Adrenal gland (tissue), 12 donors: ENCODE data around the gene AHCY. TPM values are rescaled to one million over a fixed set of nuclear protein-coding genes. Genes with fewer than 3 reads are reported as not detected.
"Not testable (repeated sequence)": the region's sequence is repeated elsewhere in the genome, so short reads cannot be mapped to it uniquely, and the experiment has no call there.

Experiments
- DNase-seq, 7 donors: peaks; one replicate each; pipeline ENCODE4 v3.0.0-alpha.2; 2019 to 2020
- H3K27ac ChIP-seq, 5 donors: fragments of 200-600 bp; sonication (generic) in 4 of 5; 1 replicate in 3 of 5; 2 replicates in 2 of 5; pipeline versions ENCODE4 v1.5.1 to v1.8.0; 2016 to 2020; ENCODE audit warnings: mild to moderate bottlenecking in 1 of 5
- H3K27me3 ChIP-seq: fragments of 200-600 bp; 2 replicates; pipeline ENCODE4 v1.8.0; 2021
- H3K36me3 ChIP-seq, 2 donors: fragments of 200-600 bp; replicated peaks in 1 of 2; 1 replicate in 1 of 2; 2 replicates in 1 of 2; pipeline versions ENCODE4 v1.5.1 to v1.8.0; 2018 to 2022
- H3K4me1 ChIP-seq, 2 donors: fragments of 200-600 bp; replicated peaks in 1 of 2; 1 replicate in 1 of 2; 2 replicates in 1 of 2; pipeline versions ENCODE4 v1.5.1 to v1.8.0; 2018 to 2021
- H3K4me3 ChIP-seq, 4 donors: fragments of 200-600 bp; sonication (generic) in 3 of 4; one replicate each; pipeline ENCODE4 v1.5.1; 2016 to 2018
- H3K9me3 ChIP-seq, 3 donors: fragments of 200-600 bp; sonication (generic) in 1 of 3; replicated peaks in 1 of 3; 1 replicate in 2 of 3; 2 replicates in 1 of 3; pipeline versions ENCODE4 v1.5.1 to v1.8.0; 2016 to 2021
- CTCF ChIP-seq, 6 experiments: fragments of 450-650 bp in 4 of 6; fragments of 200-600 bp in 2 of 6; sonication (generic) in 1 of 6; IDR thresholded peaks; 1 replicate in 5 of 6; 2 replicates in 1 of 6; pipeline versions ENCODE4 v1.5.1 to v1.8.0; 2016 to 2021; ENCODE audit warnings: antibody characterized with exemption in 6 of 6, mild to moderate bottlenecking in 2 of 6, moderate library complexity in 1 of 6
- POLR2A ChIP-seq, 2 donors: fragments of 450-650 bp; IDR thresholded peaks; one replicate each; pipeline ENCODE4 v1.6.1; 2017; ENCODE audit warnings: antibody characterized with exemption in 2 of 2, mild to moderate bottlenecking in 2 of 2, moderate library complexity in 1 of 2
- WGBS, 4 donors: extraction: QIAGEN DNeasy Blood & Tissue Kit in 2 of 4; methylation state at CpG; one replicate each; pipeline versions ENCODE4 v1.1.5 to v1.1.7; 2013 to 2017; 5-methylcytosine and 5-hydroxymethylcytosine counted together
- intact Hi-C, 2 donors: fragments of 100-400 bp; cut with DNase I; formaldehyde crosslinking; loops; one replicate each; pipeline versions ENCODE4 v1.14.1 to v1.15.0; 2022 to 2023
- polyA plus RNA-seq, 3 donors: library from polyadenylated mRNA; stranded (reverse); fragments of 200-250 nt in 2 of 3; fragments of 350-450 nt in 1 of 3; fragmentation: Illumina TruSeq in 1 of 3; extraction: RNeasy Lipid Tissue Mini Kit (QIAGEN cat#74804) in 1 of 3; gene quantifications; one replicate each; pipeline ENCODE4 v1.2.3, GENCODE V29; 2013 to 2014
- total RNA-seq, 9 donors: library from RNA; depleted of rRNA in 4 of 9; stranded (reverse); fragments of >200 nt in 4 of 9; fragments of 120-200 nt in 1 of 9; fragmentation: NEBNext Ultra II Directional in 1 of 9; extraction: Animal tissue kit (Norgen Biotek cat#: 25700) in 1 of 9; gene quantifications; one replicate each; pipeline versions ENCODE4 v1.1.0 to v1.2.4, GENCODE V29; 2013 to 2023
- donor health status: healthy with polysubstance abuse.
- donor health status: Bipolar disorder and iron deficiency.
- donor health status: DM: yes; HTN: yes; CAD: no.
- donor health status: DM: no; HTN: no; CAD: no.
- donor health status: DM: no; HTN: no; CAD: no.
- donor health status: DM: yes; HTN: yes; CAD: no.

AHCY gene
- total and polyA plus RNA-seq, 12 donors: 57.6 to 136 (median 73.4) TPM

- H3K36me3 ChIP-seq: no peaks in the 10 kb centered on the region
- TF ChIP-seq POLR2A (IDR thresholded peaks at IDR 0.05): no peak
- TF ChIP-seq CTCF (IDR thresholded peaks at IDR 0.05): no peak
- no peaks in the 10 kb centered on the region for H3K9me3 ChIP-seq
- WGBS, 4 donors: 43 to 54% (median 46%) methylated on average over 7 of the region's 7 CpGs
- H3K4me1 ChIP-seq: peaks cover 14 to 29% of the 10 kb centered on the region in 2 donors
- no peaks in the 10 kb centered on the region for H3K27me3 ChIP-seq
- no peak overlapping the region for H3K4me3 ChIP-seq
- H3K27ac ChIP-seq: no peak overlapping the region
- intact Hi-C loops: no loop called here
- DNase-seq: peak in 1 of 7 donors; percentile 27
These were observed 2.2 kb downstream of the AHCY start for GRCh38 chr20:34300809-34301586.

GRCh38 chr20:34300256-34300806 is 2.8 kb downstream of the AHCY start:
- TF ChIP-seq POLR2A (IDR thresholded peaks at IDR 0.05) (no peak), CTCF (IDR thresholded peaks at IDR 0.05) (no peak)
- H3K9me3 ChIP-seq: no peaks in the 10 kb centered on the region
- 74 to 94% (median 86%) methylated on average over 3 of the region's 3 CpGs for WGBS, 4 donors
- intact Hi-C loops: no loop called here
- no peak overlapping the region for H3K4me3 ChIP-seq
- no peaks in the 10 kb centered on the region for H3K36me3 ChIP-seq
- H3K4me1 ChIP-seq: peaks cover 14 to 29% of the 10 kb centered on the region in 2 donors
- H3K27ac ChIP-seq: no peak overlapping the region
- DNase-seq: no peak
- no peaks in the 10 kb centered on the region for H3K27me3 ChIP-seq

- TF ChIP-seq POLR2A (IDR thresholded peaks at IDR 0.05) (no peak), CTCF (IDR thresholded peaks at IDR 0.05) (no peak)
- no peaks in the 10 kb centered on the region for H3K9me3 ChIP-seq
- intact Hi-C loops: no loop called here
- no peak overlapping the region for H3K4me3 ChIP-seq
- H3K4me1 ChIP-seq: peaks cover 14 to 29% of the 10 kb centered on the region in 2 donors
- no peaks in the 10 kb centered on the region for H3K27me3 ChIP-seq
- H3K36me3 ChIP-seq: peaks cover 0 to 4% of the 10 kb centered on the region in 2 donors
- H3K27ac ChIP-seq: no peak overlapping the region
- no peak for DNase-seq
- 81 to 89% (median 86%) methylated on average over 11 of the region's 11 CpGs for WGBS, 4 donors
These were observed 3.4 kb downstream of the AHCY start for GRCh38 chr20:34299556-34300255.

- WGBS, 4 donors: 38 to 86% (median 64%) methylated on average over 1 to 8 of the region's 15 CpGs
- not testable (repeated sequence) for H3K27me3 ChIP-seq
These were observed 4.8 kb downstream of the AHCY start for GRCh38 chr20:34298294-34298784.

More at GRCh38 chr20:34298294-34298784, 4.8 kb downstream of the AHCY start:
- intact Hi-C loops, H3K27ac ChIP-seq, H3K36me3 ChIP-seq, H3K4me3 ChIP-seq, H3K9me3 ChIP-seq, DNase-seq: not testable (repeated sequence)
- TF ChIP-seq CTCF (IDR thresholded peaks at IDR 0.05): peak; percentile 20 to 53 (median 38)
- peaks cover 14 to 29% of the 10 kb centered on the region in 2 donors for H3K4me1 ChIP-seq
